HFF-Myc (cell line): ENCODE measurements around the gene NRCAM.

Experiments
- DNase-seq: peaks from one replicate; pipeline ENCODE4 v3.0.0-alpha.2; 2011; ENCODE audit warnings: low read depth; ENCODE audit errors: extremely low read depth
- H3K4me3 ChIP-seq: replicated peaks from 2 replicates; pipeline ENCODE4 v1.5.1; 2011; ENCODE audit warnings: low read depth, mild to moderate bottlenecking, control low read depth, low read length
- TF ChIP-seq, protein P1 (sequence below): IDR thresholded peaks from 2 replicates; pipeline ENCODE4 v1.5.1; 2012; ENCODE audit warnings: mild to moderate bottlenecking, low read depth, low read length, control low read depth; ENCODE audit errors: missing control alignments

Gene NRCAM

DNA sequence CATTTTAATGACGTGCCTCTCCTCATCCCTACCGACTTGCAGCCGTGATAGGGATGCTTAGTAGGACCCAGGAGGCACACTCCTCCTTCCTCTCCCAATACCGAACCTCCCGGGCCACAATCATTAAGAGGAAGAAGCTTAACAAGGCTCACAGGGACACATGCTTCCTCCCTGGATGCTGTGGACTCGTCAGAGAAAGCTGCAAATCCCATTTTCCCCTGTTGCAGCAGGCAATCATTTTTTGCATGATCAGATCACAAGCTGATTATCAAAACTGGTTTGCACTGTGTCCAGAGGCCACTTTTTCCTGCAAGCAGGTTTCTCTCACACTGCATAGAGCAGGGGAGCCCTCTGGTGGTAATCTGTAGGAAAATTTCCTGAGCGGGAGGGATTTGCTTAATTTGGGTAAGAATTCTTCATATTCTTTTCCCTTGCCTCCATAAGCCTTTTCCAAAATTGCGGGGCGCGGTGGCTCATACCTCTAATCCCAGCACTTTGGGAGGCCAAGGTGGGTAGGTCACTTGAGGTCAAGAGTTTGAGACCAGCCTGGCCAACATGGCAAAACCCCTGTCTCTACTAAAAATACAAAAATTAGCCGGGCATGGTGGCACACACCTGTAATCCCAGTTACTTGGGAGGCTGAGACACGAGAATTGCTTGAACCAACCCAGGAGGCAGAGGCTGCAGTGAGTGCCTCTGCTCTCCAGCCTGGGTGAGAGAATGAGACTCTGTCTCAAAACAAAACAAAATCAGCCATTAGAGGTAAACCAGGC lies 310.0 kb downstream of the NRCAM start:
- peak; percentile 80 for DNase-seq
- TF ChIP-seq, protein P1, sequence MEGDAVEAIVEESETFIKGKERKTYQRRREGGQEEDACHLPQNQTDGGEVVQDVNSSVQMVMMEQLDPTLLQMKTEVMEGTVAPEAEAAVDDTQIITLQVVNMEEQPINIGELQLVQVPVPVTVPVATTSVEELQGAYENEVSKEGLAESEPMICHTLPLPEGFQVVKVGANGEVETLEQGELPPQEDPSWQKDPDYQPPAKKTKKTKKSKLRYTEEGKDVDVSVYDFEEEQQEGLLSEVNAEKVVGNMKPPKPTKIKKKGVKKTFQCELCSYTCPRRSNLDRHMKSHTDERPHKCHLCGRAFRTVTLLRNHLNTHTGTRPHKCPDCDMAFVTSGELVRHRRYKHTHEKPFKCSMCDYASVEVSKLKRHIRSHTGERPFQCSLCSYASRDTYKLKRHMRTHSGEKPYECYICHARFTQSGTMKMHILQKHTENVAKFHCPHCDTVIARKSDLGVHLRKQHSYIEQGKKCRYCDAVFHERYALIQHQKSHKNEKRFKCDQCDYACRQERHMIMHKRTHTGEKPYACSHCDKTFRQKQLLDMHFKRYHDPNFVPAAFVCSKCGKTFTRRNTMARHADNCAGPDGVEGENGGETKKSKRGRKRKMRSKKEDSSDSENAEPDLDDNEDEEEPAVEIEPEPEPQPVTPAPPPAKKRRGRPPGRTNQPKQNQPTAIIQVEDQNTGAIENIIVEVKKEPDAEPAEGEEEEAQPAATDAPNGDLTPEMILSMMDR = peak; percentile 90
- H3K4me3 ChIP-seq = no peak overlapping the region

DNA sequence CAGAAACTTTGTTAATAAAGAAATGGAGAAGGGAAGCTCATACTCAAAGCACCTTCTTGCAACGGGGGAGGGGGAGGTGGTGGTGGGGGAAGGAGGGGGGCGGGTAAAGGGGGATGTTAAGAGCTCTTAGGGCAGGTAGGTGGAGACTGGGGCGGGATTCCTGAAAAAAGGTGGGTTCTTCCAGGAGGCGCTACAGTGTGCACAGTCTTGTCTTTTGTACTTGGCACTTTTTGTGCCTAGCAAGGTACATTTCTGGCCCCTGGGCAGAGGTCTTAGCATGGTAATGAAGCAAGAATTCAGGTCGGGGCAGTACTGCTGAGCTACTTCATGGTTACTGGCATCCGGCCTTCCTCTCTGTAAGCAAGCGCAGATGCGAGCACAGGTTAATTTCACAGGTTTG lies 310.8 kb downstream of the NRCAM start:
- no peak for DNase-seq
- TF ChIP-seq, protein P1 = no peak
- no peak overlapping the region for H3K4me3 ChIP-seq

DNA sequence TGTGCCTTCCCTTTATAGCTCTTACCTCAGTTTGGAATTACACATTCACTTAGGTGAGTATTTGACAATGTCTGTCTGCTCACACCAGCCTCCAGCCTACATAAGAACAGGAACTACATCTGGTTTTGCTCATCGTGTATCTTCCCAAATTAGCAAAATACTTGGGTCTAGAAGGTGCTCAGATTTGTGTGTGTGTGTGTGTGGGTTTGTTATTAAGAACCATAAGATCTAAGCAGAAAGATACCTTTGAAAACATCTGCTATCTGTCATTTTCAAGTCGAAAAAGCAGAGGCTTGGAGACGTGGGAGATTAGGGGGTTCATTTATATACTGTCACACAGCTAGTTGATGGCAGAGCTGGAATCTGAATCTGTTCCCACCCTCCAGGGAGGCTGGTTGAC lies 311.3 kb downstream of the NRCAM start:
- TF ChIP-seq, protein P1 = no peak
- no peak overlapping the region for H3K4me3 ChIP-seq
- DNase-seq = no peak

DNA sequence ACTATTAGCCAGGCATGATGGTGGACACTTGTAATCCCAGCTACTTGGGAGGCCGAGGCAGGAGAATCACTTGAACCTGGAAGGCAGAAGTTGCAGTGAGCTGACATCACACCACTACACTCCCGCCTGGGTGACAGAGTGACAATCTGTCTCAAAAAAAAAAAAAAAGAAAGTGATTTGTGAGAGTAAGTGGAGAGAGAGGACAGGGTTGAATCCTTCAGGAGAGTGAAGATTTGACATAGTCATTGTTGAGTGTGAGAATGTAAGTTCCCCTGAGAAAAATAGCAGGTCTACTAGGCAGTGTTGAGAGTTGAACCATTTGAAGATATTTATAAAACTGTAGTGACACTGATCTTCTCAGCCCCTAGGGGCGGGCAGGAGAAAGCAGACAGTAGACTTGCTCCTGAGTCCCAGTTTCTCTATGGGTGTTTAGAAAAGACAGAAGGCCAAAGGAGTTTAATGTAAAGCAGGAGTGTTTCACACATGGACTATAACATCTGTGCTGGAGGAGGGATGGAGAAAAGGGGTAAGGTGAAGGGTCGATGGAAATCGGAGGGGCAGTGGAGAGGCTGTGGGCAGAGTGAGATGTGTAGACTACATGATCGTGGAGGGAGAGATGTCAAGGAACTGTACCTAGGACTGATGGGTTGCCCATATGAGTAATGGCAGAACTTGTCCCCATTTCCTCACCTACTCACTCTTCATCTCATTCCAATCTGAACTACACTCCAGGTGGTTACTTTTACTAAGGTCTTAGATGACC lies 312.4 kb downstream of the NRCAM start:
- TF ChIP-seq, protein P1 = peak; percentile 12
- no peak for DNase-seq
- H3K4me3 ChIP-seq = no peak overlapping the region

GRCh38 chr7:108142675-108143259 lies 313.5 kb downstream of the NRCAM start:
- TF ChIP-seq, protein P1 = no peak
- H3K4me3 ChIP-seq = no peak overlapping the region
- no peak for DNase-seq

DNA sequence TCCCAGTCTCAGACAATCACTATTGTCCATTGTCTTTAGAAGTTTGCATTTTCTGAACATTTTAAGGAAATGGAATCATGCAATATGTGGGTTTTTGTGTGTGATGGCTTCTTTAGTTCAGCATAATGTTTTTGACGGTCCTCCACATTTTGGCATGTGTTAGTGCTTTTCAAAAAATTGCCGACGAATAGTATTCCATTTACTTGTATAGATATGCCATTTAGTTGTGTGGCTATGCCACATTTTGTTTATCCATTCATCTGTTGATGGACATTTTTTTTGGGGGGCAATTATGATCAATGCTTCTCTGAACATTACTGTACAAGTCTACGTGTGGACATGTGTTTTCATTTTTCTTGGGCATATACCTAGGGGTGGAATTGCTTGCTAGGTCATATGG lies 314.1 kb downstream of the NRCAM start:
- DNase-seq = no peak
- TF ChIP-seq, protein P1 = no peak
- no peak overlapping the region for H3K4me3 ChIP-seq
